Tibial nerve (tissue), 3 donors: Measurements from ENCODE around the gene SCAF4.

ENCODE experiments used
- POLR2A ChIP-seq, 2 donors: fragments of 450-650 bp; IDR thresholded peaks; one replicate each; pipeline ENCODE4 v1.6.1; 2017; ENCODE audit warnings: antibody characterized with exemption in 2 of 2, mild to moderate bottlenecking in 2 of 2, moderate library complexity in 2 of 2
- TF ChIP-seq, protein P1 (sequence below), 5 experiments: fragments of 200-600 bp in 3 of 5; fragments of 450-650 bp in 2 of 5; sonication (generic) in 3 of 5; IDR thresholded peaks; one replicate each; pipeline ENCODE4 v1.5.1; 2016 to 2019; ENCODE audit warnings: antibody characterized with exemption in 5 of 5, mild to moderate bottlenecking in 3 of 5, moderate library complexity in 2 of 5

DNA sequence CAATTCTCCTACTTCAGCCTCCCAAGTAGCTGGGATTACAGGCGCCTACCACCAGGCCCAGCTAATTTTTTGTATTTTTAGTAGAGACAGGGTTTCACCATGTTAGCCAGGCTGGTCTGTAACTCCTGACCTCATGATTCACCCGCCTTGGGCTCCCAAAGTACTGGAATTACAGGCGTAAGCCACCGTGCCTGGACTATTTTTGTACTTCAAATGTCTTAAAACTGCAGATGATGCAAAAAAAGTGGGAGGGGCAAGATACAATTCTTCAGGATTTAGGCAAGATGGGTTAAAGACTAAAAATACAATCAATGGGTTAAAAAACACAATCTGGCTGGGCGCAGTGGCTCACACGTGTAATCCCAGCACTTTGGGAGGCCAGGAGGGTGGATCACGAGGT is 4.7 kb downstream of the SCAF4 start:
- TF ChIP-seq, protein P1, sequence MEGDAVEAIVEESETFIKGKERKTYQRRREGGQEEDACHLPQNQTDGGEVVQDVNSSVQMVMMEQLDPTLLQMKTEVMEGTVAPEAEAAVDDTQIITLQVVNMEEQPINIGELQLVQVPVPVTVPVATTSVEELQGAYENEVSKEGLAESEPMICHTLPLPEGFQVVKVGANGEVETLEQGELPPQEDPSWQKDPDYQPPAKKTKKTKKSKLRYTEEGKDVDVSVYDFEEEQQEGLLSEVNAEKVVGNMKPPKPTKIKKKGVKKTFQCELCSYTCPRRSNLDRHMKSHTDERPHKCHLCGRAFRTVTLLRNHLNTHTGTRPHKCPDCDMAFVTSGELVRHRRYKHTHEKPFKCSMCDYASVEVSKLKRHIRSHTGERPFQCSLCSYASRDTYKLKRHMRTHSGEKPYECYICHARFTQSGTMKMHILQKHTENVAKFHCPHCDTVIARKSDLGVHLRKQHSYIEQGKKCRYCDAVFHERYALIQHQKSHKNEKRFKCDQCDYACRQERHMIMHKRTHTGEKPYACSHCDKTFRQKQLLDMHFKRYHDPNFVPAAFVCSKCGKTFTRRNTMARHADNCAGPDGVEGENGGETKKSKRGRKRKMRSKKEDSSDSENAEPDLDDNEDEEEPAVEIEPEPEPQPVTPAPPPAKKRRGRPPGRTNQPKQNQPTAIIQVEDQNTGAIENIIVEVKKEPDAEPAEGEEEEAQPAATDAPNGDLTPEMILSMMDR (IDR thresholded peaks at IDR 0.05): no peak
- no peak for TF ChIP-seq POLR2A (IDR thresholded peaks at IDR 0.05)
